ENCODE results near the gene LRRC30. TPM values are rescaled to one million over a fixed set of nuclear protein-coding genes. Genes with fewer than 3 reads are reported as not detected.
A peak's percentile ranks its signal among the peaks of the same experiment; 100 is the strongest.

LRRC30 gene
- total RNA-seq, 1 donor from 2014 or later = not detected

- H3K4me3 Mint-ChIP-seq (ENCODE audit: unreplicated experiment) = no peak overlapping the region
- H3K27me3 Mint-ChIP-seq (ENCODE audit: unreplicated experiment) = peaks cover 8% of the 10 kb centered on the region
- no peaks in the 10 kb centered on the region for H3K9me3 Mint-ChIP-seq (ENCODE audit: unreplicated experiment)
- no peak overlapping the region for H3K27ac Mint-ChIP-seq (ENCODE audit: unreplicated experiment)
- peaks cover 20% of the 10 kb centered on the region for H3K4me1 Mint-ChIP-seq (ENCODE audit: unreplicated experiment)
- DNase-seq (ENCODE audit: extremely low spot score, unreplicated experiment) = no peak
- TF ChIP-seq, protein P1, sequence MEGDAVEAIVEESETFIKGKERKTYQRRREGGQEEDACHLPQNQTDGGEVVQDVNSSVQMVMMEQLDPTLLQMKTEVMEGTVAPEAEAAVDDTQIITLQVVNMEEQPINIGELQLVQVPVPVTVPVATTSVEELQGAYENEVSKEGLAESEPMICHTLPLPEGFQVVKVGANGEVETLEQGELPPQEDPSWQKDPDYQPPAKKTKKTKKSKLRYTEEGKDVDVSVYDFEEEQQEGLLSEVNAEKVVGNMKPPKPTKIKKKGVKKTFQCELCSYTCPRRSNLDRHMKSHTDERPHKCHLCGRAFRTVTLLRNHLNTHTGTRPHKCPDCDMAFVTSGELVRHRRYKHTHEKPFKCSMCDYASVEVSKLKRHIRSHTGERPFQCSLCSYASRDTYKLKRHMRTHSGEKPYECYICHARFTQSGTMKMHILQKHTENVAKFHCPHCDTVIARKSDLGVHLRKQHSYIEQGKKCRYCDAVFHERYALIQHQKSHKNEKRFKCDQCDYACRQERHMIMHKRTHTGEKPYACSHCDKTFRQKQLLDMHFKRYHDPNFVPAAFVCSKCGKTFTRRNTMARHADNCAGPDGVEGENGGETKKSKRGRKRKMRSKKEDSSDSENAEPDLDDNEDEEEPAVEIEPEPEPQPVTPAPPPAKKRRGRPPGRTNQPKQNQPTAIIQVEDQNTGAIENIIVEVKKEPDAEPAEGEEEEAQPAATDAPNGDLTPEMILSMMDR (IDR thresholded peaks at IDR 0.05) = no peak
- H3K36me3 Mint-ChIP-seq (ENCODE audit: unreplicated experiment) = no peaks in the 10 kb centered on the region
Observed at GRCh38 chr18:7205346-7205745, 25.5 kb upstream of the LRRC30 start.

- Mint-ChIP-seq H3K9me3 (ENCODE audit: unreplicated experiment) (no peaks in the 10 kb centered on the region), H3K4me1 (ENCODE audit: unreplicated experiment) (peaks cover 20% of the 10 kb centered on the region), H3K27ac (ENCODE audit: unreplicated experiment) (no peak overlapping the region), H3K27me3 (ENCODE audit: unreplicated experiment) (peaks cover 8% of the 10 kb centered on the region), H3K4me3 (ENCODE audit: unreplicated experiment) (no peak overlapping the region), H3K36me3 (ENCODE audit: unreplicated experiment) (no peaks in the 10 kb centered on the region)
- no peak for DNase-seq (ENCODE audit: extremely low spot score, unreplicated experiment)
- TF ChIP-seq, protein P1 (IDR thresholded peaks at IDR 0.05) = no peak
Observed at GRCh38 chr18:7206217-7206616, 24.7 kb upstream of the LRRC30 start.

- no peaks in the 10 kb centered on the region for H3K36me3 Mint-ChIP-seq (ENCODE audit: unreplicated experiment)
- no peak overlapping the region for H3K4me3 Mint-ChIP-seq (ENCODE audit: unreplicated experiment)
- H3K4me1 Mint-ChIP-seq (ENCODE audit: unreplicated experiment) = peaks cover 17% of the 10 kb centered on the region
- H3K9me3 Mint-ChIP-seq (ENCODE audit: unreplicated experiment) = no peaks in the 10 kb centered on the region
- peaks cover 20% of the 10 kb centered on the region for H3K27me3 Mint-ChIP-seq (ENCODE audit: unreplicated experiment)
- no peak for DNase-seq (ENCODE audit: extremely low spot score, unreplicated experiment)
- TF ChIP-seq, protein P1 (IDR thresholded peaks at IDR 0.05) = no peak
- peak overlapping the region; percentile 77 for H3K27ac Mint-ChIP-seq (ENCODE audit: unreplicated experiment)
Observed at GRCh38 chr18:7207366-7207915, 23.4 kb upstream of the LRRC30 start.

- Mint-ChIP-seq H3K9me3 (ENCODE audit: unreplicated experiment) (no peaks in the 10 kb centered on the region), H3K4me3 (ENCODE audit: unreplicated experiment) (no peak overlapping the region), H3K27ac (ENCODE audit: unreplicated experiment) (no peak overlapping the region), H3K27me3 (ENCODE audit: unreplicated experiment) (peaks cover 49% of the 10 kb centered on the region), H3K36me3 (ENCODE audit: unreplicated experiment) (no peaks in the 10 kb centered on the region), H3K4me1 (ENCODE audit: unreplicated experiment) (no peaks in the 10 kb centered on the region)
- no peak for DNase-seq (ENCODE audit: extremely low spot score, unreplicated experiment)
- TF ChIP-seq, protein P1 (IDR thresholded peaks at IDR 0.05) = peak; percentile 91
Observed at GRCh38 chr18:7221424-7222155, 9.3 kb upstream of the LRRC30 start.

GRCh38 chr18:7224198-7224597 lies 6.7 kb upstream of the LRRC30 start:
- Mint-ChIP-seq H3K4me1 (ENCODE audit: unreplicated experiment) (no peaks in the 10 kb centered on the region), H3K27ac (ENCODE audit: unreplicated experiment) (no peak overlapping the region), H3K27me3 (ENCODE audit: unreplicated experiment) (peaks cover 41% of the 10 kb centered on the region), H3K9me3 (ENCODE audit: unreplicated experiment) (no peaks in the 10 kb centered on the region), H3K36me3 (ENCODE audit: unreplicated experiment) (no peaks in the 10 kb centered on the region), H3K4me3 (ENCODE audit: unreplicated experiment) (no peak overlapping the region)
- TF ChIP-seq, protein P1 (IDR thresholded peaks at IDR 0.05) = no peak
- no peak for DNase-seq (ENCODE audit: extremely low spot score, unreplicated experiment)
